Mucosa of descending colon (tissue), 3 donors: Measurements from ENCODE around the gene GBP7. TPM values are rescaled to one million over a fixed set of nuclear protein-coding genes. Genes with fewer than 3 reads are reported as not detected.
"Not testable (repeated sequence)": the region's sequence is repeated elsewhere in the genome, so short reads cannot be mapped to it uniquely, and the experiment has no call there.

ENCODE experiments used
- ATAC-seq: fragments of 200-7000 bp; cut with Tn5 transposase; one replicate; pipeline ENCODE4 v1.9.1; 2020; ENCODE audit warnings: mild to moderate bottlenecking, moderate library complexity
- DNase-seq, 3 donors: peaks; one replicate each; pipeline ENCODE4 v3.0.0-alpha.2; 2020
- H3K36me3 ChIP-seq: fragments of 200-600 bp; one replicate; pipeline ENCODE4 v1.8.0; 2021; ENCODE audit warnings: low read depth, mild to moderate bottlenecking
- H3K4me1 ChIP-seq: fragments of 200-600 bp; one replicate; pipeline ENCODE4 v1.8.0; 2021; ENCODE audit warnings: low read depth, mild to moderate bottlenecking
- H3K4me3 ChIP-seq: fragments of 200-600 bp; one replicate; pipeline ENCODE4 v1.8.0; 2021; ENCODE audit warnings: mild to moderate bottlenecking
- H3K9me3 ChIP-seq: fragments of 200-600 bp; one replicate; pipeline ENCODE4 v1.8.0; 2021; ENCODE audit warnings: mild to moderate bottlenecking
- intact Hi-C, 2 donors: fragments of 100-400 bp; cut with DNase I in 1 of 2; cut with micrococcal nuclease in 1 of 2; formaldehyde crosslinking; loops; one replicate each; pipeline versions ENCODE4 v1.11.0 to v1.11.1; 2022; cut with DNase I, micrococcal nuclease
- long read RNA-seq, 2 donors: library from polyadenylated mRNA; unstranded; transcript quantifications; one replicate each; pipeline ENCODE4 v2.0.0, GENCODE V29; 2019 to 2021
- total RNA-seq, 3 donors: library from RNA; stranded (reverse); fragmentation: NEBNext Ultra II Directional in 2 of 3; extraction: Animal tissue kit (Norgen Biotek cat#: 25700) in 2 of 3; gene quantifications; one replicate each; pipeline versions ENCODE4 v1.2.1 to v1.2.4, GENCODE V29; 2021 to 2023
- TF ChIP-seq, protein P1 (sequence below): fragments of 200-600 bp; IDR thresholded peaks from one replicate; pipeline ENCODE4 v1.8.0; 2022; ENCODE audit warnings: antibody characterized with exemption, mild to moderate bottlenecking
- donor health status: DM: no; HTN: no; CAD: no; lungs with moderate emphysema.
- donor health status: DM: no; HTN: no; CAD: no.
- donor health status: DM: no; HTN: yes; CAD: no.

The GBP7 gene, protein sequence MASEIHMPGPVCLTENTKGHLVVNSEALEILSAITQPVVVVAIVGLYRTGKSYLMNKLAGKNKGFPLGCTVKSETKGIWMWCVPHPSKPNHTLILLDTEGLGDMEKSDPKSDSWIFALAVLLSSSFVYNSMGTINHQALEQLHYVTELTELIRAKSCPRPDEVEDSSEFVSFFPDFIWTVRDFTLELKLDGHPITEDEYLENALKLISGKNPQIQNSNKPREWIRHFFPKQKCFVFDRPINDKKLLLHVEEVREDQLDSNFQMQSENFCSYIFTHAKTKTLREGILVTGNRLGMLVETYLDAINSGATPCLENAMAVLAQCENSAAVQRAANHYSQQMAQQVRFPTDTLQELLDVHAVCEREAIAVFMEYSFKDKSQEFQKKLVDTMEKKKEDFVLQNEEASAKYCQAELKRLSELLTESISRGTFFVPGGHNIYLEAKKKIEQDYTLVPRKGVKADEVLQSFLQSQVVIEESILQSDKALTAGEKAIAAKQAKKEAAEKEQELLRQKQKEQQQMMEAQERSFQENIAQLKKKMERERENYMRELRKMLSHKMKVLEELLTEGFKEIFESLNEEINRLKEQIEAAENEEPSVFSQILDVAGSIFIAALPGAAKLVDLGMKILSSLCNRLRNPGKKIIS
- under 1 TPM in 1 of 3 donors, not detected in 2; 0.12 TPM for total RNA-seq
- long read RNA-seq, donor 1: 0 reads
- long read RNA-seq, donor 2: 0 reads

DNA sequence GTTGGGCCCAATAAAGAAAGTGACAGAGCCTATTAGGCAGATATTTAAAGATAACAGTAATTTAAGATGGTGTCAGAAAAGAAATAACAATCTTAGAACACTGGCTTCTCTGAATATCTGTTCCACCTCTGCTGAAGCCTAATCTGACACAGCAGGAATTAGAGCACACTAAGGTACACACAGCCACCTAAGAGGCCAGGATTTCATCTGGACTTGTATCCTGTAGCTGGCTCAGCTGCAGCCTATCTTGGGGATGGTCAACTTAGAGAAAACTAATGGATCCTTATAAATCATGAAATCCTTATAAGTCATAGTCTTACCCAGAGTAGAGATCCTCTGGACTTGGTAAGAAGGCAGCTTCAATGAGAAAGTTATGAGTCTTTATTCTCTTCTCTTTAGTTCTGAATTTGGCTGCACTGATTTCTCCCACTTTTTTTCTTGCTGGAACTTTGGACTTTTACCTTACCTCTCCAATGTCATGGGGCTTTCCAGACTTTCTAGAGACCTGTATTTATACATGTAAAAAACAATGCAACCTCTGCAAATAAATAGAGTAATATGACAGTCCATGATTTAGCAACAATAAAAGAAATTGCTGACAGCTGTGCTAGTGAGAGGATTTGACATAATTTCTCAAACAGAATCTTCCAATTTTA is at the start of gene GBP7:
GBP7 (minus strand) TSS at position 403 of the 656 bp plus-strand sequence. CDS start 4,068 bp downstream, outside the sequence.
- Histone ChIP-seq H3K4me3 (no peak within 1 kb of the TSS), H3K9me3 (no peaks in the 10 kb centered on the region), H3K4me1 (no peaks in the 10 kb centered on the region), H3K36me3 (no peaks in the 10 kb centered on the region)
- ATAC-seq (no peak), DNase-seq (no peak)
- intact Hi-C loops: no loop called here
- TF ChIP-seq, protein P1, sequence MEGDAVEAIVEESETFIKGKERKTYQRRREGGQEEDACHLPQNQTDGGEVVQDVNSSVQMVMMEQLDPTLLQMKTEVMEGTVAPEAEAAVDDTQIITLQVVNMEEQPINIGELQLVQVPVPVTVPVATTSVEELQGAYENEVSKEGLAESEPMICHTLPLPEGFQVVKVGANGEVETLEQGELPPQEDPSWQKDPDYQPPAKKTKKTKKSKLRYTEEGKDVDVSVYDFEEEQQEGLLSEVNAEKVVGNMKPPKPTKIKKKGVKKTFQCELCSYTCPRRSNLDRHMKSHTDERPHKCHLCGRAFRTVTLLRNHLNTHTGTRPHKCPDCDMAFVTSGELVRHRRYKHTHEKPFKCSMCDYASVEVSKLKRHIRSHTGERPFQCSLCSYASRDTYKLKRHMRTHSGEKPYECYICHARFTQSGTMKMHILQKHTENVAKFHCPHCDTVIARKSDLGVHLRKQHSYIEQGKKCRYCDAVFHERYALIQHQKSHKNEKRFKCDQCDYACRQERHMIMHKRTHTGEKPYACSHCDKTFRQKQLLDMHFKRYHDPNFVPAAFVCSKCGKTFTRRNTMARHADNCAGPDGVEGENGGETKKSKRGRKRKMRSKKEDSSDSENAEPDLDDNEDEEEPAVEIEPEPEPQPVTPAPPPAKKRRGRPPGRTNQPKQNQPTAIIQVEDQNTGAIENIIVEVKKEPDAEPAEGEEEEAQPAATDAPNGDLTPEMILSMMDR: no peak

DNA sequence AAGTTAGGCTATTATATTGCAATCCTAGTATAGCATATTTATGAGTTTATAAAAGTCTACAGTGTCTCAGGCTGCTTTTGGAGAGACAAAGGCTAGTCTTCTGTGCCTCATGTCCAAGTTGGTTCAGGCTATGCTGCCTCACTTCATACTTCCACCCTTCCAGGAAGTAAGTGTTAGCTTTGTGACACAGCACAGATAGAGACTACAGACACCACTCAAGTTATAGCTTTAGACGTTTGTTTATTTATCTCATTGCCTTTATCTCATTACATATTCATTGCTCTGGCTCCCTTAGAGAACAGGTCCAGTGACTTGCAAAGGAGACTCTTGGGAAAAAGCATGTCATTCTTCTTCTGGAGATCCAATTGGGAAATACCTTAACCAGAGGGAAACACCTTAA is 45.5 kb upstream of the GBP7 start:
- TF ChIP-seq, protein P1: no peak
- ATAC-seq: peak; percentile 70

DNA sequence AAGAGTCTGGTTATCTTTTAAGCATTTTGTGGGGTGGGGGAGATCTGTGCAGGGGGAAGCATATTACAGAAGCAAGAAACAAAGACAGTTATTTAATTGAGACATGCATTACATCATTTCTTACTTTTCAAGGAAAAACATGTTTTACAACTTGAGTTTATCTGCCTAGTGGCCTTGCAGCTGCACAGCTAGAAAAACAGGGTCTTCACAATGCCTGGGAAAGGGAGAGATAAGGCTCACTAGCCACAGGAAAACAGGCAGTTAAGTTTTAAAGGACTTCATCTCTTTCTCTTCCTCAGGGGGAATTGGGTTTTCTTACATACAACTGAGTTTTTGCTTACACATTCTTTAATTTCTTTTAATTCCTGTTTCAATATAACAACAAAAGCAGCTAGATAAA is 44.0 kb upstream of the GBP7 start:
- DNase-seq, H3K4me1 ChIP-seq, ATAC-seq, H3K9me3 ChIP-seq, H3K4me3 ChIP-seq, intact Hi-C loops, H3K36me3 ChIP-seq: not testable (repeated sequence)

More for the DNA sequence above, 45.5 kb upstream of the GBP7 start:
- Histone ChIP-seq H3K4me1 (no peaks in the 10 kb centered on the region), H3K4me3 (no peak overlapping the region), H3K9me3 (peaks cover 3% of the 10 kb centered on the region), H3K36me3 (no peaks in the 10 kb centered on the region)
- intact Hi-C loops: no loop called here
- no peak for DNase-seq

DNA sequence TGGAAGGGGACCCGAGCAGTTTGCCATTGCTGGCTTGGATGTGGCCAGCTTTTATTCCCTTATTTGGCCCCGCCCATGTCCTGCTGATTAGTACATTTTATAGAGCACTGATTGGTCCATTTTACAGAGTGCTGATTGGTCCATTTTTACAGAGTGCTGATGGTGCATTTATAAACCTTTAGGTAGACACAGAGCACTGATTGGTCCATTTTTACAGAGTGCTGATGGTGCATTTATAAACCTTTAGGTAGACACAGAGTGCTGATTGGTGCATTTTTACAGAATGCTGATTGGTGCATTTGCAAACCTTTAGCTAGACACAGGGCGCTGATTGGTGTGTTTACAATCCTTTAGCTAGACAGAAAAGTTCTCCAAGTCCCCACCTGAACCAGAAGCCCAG is 43.1 kb upstream of the GBP7 start:
- DNase-seq, H3K4me3 ChIP-seq, intact Hi-C loops, ATAC-seq, H3K9me3 ChIP-seq, H3K36me3 ChIP-seq, H3K4me1 ChIP-seq: not testable (repeated sequence)

DNA sequence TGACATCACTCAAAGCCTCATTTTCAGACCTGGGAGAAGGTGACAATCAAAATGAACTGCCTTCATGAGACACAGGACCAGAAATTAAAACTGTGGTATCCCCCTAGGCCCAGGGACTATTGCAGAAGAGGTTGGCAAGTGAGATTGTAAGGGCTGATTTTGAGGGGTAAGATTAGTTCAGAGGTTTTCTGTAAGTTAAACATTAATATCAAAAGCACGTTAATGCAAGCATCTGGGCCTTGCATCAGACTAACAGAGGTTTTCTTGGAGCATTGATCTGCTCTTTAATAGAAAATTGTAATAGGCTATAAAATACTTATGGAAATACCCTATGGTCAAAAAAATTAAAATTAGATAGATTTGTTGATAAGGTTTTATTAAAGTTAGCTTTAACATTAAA is 37.5 kb upstream of the GBP7 start:
- TF ChIP-seq, protein P1: no peak
- peaks cover 6% of the 10 kb centered on the region for H3K9me3 ChIP-seq
- H3K36me3 ChIP-seq: no peaks in the 10 kb centered on the region
- no peak for DNase-seq
- H3K4me3 ChIP-seq: no peak overlapping the region
- intact Hi-C loops: no loop called here
- ATAC-seq: no peak
- no peaks in the 10 kb centered on the region for H3K4me1 ChIP-seq

DNA sequence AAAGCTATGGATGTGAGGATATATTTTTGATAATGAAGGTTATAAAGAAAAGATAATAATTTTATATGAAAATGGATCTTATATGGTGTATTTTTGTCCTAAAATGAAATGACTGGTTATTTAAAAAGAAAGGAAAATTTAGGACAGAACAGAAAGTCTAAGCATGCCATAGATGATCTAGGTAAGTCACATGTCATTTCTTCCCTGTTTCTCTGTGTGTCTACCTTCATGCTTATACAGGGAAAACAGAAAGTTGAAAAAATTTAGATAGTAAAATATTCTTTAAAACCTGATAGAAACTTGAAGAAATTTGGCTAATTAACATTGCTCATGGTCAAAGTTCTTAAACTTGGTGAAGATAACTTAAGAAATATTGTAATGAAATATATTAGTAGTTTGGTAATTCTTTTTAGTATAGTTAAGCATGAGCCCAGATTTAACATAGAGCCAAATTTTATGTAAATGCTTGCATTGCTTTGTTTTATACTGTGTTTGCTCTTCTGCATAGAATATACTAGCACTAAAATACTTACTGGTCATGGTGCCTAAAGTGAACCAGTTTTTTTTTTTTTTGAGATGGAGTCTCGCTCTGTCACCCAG is 35.3 kb upstream of the GBP7 start:
- no peaks in the 10 kb centered on the region for H3K4me1 ChIP-seq
- intact Hi-C loops: no loop called here
- H3K4me3 ChIP-seq: no peak overlapping the region
- TF ChIP-seq, protein P1: no peak
- ATAC-seq (no peak), DNase-seq (no peak)
- peaks cover 10% of the 10 kb centered on the region for H3K9me3 ChIP-seq
- no peaks in the 10 kb centered on the region for H3K36me3 ChIP-seq
